ENCODE results near the gene NUDT16.

NUDT16 gene

GRCh38 chr3:131357275-131357674 is 24.3 kb upstream of the NUDT16 start (continued):
- no peak for TF ChIP-seq ZNF704 (tag by site-specific recombination; IDR thresholded peaks at IDR 0.05)
- no peak for TF ChIP-seq ZNF558 (tag by site-specific recombination; IDR thresholded peaks at IDR 0.05)
- peak; percentile 49; the same call in 1 of the 2 replicates for TF ChIP-seq ZBTB11 (tag by site-specific recombination; conservative IDR thresholded peaks at IDR 0.05; ENCODE audit: low read depth)
- TF ChIP-seq ZNF394 (tag by site-specific recombination; IDR thresholded peaks at IDR 0.05; ENCODE audit: borderline replicate concordance): peak; percentile 80; the same call in 1 of the 2 replicates
- TF ChIP-seq ZNF362 (tag by site-specific recombination; IDR thresholded peaks at IDR 0.05): no peak
- TF ChIP-seq BCL6B (tag by site-specific recombination; IDR thresholded peaks at IDR 0.05): no peak
- TF ChIP-seq ZBTB8A (tag by site-specific recombination; IDR thresholded peaks at IDR 0.05): peak; percentile 31; the same call in 1 of the 2 replicates
- no peak for TF ChIP-seq ZNF677 (tag by site-specific recombination; IDR thresholded peaks at IDR 0.05)
- TF ChIP-seq ZNF19 (tag by site-specific recombination; IDR thresholded peaks at IDR 0.05; ENCODE audit: low read depth): no peak
- TF ChIP-seq ZBTB17 (tag by site-specific recombination; IDR thresholded peaks at IDR 0.05): no peak
- no peak for TF ChIP-seq ZXDB (tag by site-specific recombination; IDR thresholded peaks at IDR 0.05)
- no peak for TF ChIP-seq ZNF169 (tag by site-specific recombination; IDR thresholded peaks at IDR 0.05)
- TF ChIP-seq TRIM28 (IDR thresholded peaks at IDR 0.05; ENCODE audit: borderline replicate concordance, low read length): no peak
- TF ChIP-seq ZNF266 (tag by site-specific recombination; IDR thresholded peaks at IDR 0.05; ENCODE audit: low read depth): 0 out of 2 replicates have a peak, but pooled peaks have one; percentile 20
- TF ChIP-seq ZNF404 (tag by site-specific recombination; IDR thresholded peaks at IDR 0.05): no peak
- TF ChIP-seq ZFP69B (tag by site-specific recombination; IDR thresholded peaks at IDR 0.05): no peak
- no peak for TF ChIP-seq ZNF416 (tag by site-specific recombination; IDR thresholded peaks at IDR 0.05)
- no peak for TF ChIP-seq MEIS1 (CRISPR knock-in tag; IDR thresholded peaks at IDR 0.05; ENCODE audit: borderline replicate concordance)
- no peak for TF ChIP-seq ZNF155 (tag by site-specific recombination; IDR thresholded peaks at IDR 0.05)
- TF ChIP-seq ZNF114 (tag by site-specific recombination; IDR thresholded peaks at IDR 0.05): no peak
- no peak for TF ChIP-seq ZNF585B (tag by site-specific recombination; IDR thresholded peaks at IDR 0.05)
- TF ChIP-seq ZBTB48 (tag by site-specific recombination; IDR thresholded peaks at IDR 0.05): no peak
- TF ChIP-seq ZNF426 (tag by site-specific recombination; IDR thresholded peaks at IDR 0.05): peak; percentile 60
- TF ChIP-seq ZNF501 (tag by site-specific recombination; IDR thresholded peaks at IDR 0.05): no peak
- TF ChIP-seq TCF7L2 (IDR thresholded peaks at IDR 0.05; ENCODE audit: borderline replicate concordance, low read depth, low read length): no peak
- no peak for TF ChIP-seq REPIN1 (tag by site-specific recombination; IDR thresholded peaks at IDR 0.05; ENCODE audit: low read depth)
- TF ChIP-seq GLI4 (tag by site-specific recombination; IDR thresholded peaks at IDR 0.05): no peak
- no peak for TF ChIP-seq KLF1 (tag by site-specific recombination; IDR thresholded peaks at IDR 0.05)
- TF ChIP-seq OSR2 (tag by site-specific recombination; IDR thresholded peaks at IDR 0.05): no peak
- TF ChIP-seq ZNF530 (tag by site-specific recombination; IDR thresholded peaks at IDR 0.05; ENCODE audit: low read depth): no peak
- no peak for TF ChIP-seq IKZF3 (tag by site-specific recombination; IDR thresholded peaks at IDR 0.05)
- TF ChIP-seq ZNF521 (tag by site-specific recombination; IDR thresholded peaks at IDR 0.05): no peak
- no peak for TF ChIP-seq SCRT2 (tag by site-specific recombination; IDR thresholded peaks at IDR 0.05)
- no peak for TF ChIP-seq ZNF398 (tag by site-specific recombination; IDR thresholded peaks at IDR 0.05)
